H9 (cell line): Measurements from ENCODE around the gene PBX4. TPM values are rescaled to one million over a fixed set of nuclear protein-coding genes. Genes with fewer than 3 reads are reported as not detected.

Source experiments
- DNase-seq: peaks from one replicate; pipeline ENCODE4 v3.0.0-alpha.2; 2017
- H2AFZ ChIP-seq: one replicate; pipeline ENCODE4 v1.6.1; 2013; ENCODE audit warnings: mild to moderate bottlenecking, low read length, control low read depth, moderate library complexity
- H2AK5ac ChIP-seq: 2 replicates; pipeline ENCODE4 v1.6.1; 2013; ENCODE audit warnings: low read length, control low read depth, mixed read lengths; ENCODE audit not compliant: insufficient read length
- H2BK120ac ChIP-seq: one replicate; pipeline ENCODE4 v1.6.1; 2013; ENCODE audit warnings: low read depth, mild to moderate bottlenecking, low read length, control low read depth, inconsistent platforms; ENCODE audit not compliant: poor library complexity, severe bottlenecking
- H2BK12ac ChIP-seq: 2 replicates; pipeline ENCODE4 v1.6.1; 2013; ENCODE audit warnings: low read length, control low read depth, mixed read lengths, low read depth; ENCODE audit not compliant: insufficient read length
- H2BK15ac ChIP-seq: 2 replicates; pipeline ENCODE4 v1.6.1; 2013; ENCODE audit warnings: low read depth, low read length, control low read depth
- H2BK20ac ChIP-seq: one replicate; pipeline ENCODE4 v1.6.1; 2013; ENCODE audit warnings: low read depth, mild to moderate bottlenecking, low read length, control low read depth, inconsistent platforms; ENCODE audit not compliant: poor library complexity, severe bottlenecking
- H2BK5ac ChIP-seq: 2 replicates; pipeline ENCODE4 v1.6.1; 2013; ENCODE audit warnings: low read length, control low read depth, mixed read lengths; ENCODE audit not compliant: insufficient read length
- H3K14ac ChIP-seq: 2 replicates; pipeline ENCODE4 v1.6.1; 2013; ENCODE audit warnings: low read length, control low read depth; ENCODE audit not compliant: insufficient read depth
- H3K18ac ChIP-seq: 2 replicates; pipeline ENCODE4 v1.6.1; 2013; ENCODE audit warnings: low read depth, mild to moderate bottlenecking, mixed read lengths, low read length, control low read depth; ENCODE audit not compliant: insufficient read length
- H3K23ac ChIP-seq: 2 replicates; pipeline ENCODE4 v1.6.1; 2013; ENCODE audit warnings: low read length, control low read depth, mixed read lengths, low read depth; ENCODE audit not compliant: insufficient read length
- H3K23me2 ChIP-seq: 2 replicates; pipeline ENCODE4 v1.6.1; 2013; ENCODE audit warnings: low read depth, mild to moderate bottlenecking, mixed read lengths, low read length, control low read depth; ENCODE audit not compliant: insufficient read length, poor library complexity, severe bottlenecking
- H3K27ac ChIP-seq: 2 replicates; pipeline ENCODE4 v1.5.1; 2013; ENCODE audit warnings: low read length, control low read depth, mixed read lengths, low read depth; ENCODE audit not compliant: insufficient read length
- H3K27me3 ChIP-seq: 2 replicates; pipeline ENCODE4 v1.6.1; 2013; ENCODE audit warnings: low read length, control low read depth, inconsistent platforms; ENCODE audit not compliant: insufficient read depth
- H3K4ac ChIP-seq: 2 replicates; pipeline ENCODE4 v1.6.1; 2013; ENCODE audit warnings: low read depth, mild to moderate bottlenecking, control low read depth, inconsistent platforms, low read length, moderate library complexity
- H3K4me1 ChIP-seq: 2 replicates; pipeline ENCODE4 v1.6.1; 2013; ENCODE audit warnings: low read length, control low read depth, inconsistent platforms; ENCODE audit not compliant: insufficient read depth
- H3K4me2 ChIP-seq: 2 replicates; pipeline ENCODE4 v1.6.1; 2013; ENCODE audit warnings: low read length, control low read depth, mixed read lengths; ENCODE audit not compliant: insufficient read length, insufficient read depth
- H3K56ac ChIP-seq: 2 replicates; pipeline ENCODE4 v1.6.1; 2013; ENCODE audit warnings: low read depth, mild to moderate bottlenecking, mixed read lengths, low read length, control low read depth; ENCODE audit not compliant: insufficient read length
- H3K79me1 ChIP-seq: 2 replicates; pipeline ENCODE4 v1.6.1; 2013; ENCODE audit warnings: low read depth, mild to moderate bottlenecking, moderate library complexity, low read length, control low read depth, inconsistent platforms; ENCODE audit not compliant: insufficient read depth, poor library complexity, severe bottlenecking
- H3K79me2 ChIP-seq: 2 replicates; pipeline ENCODE4 v1.6.1; 2013; ENCODE audit warnings: low read length, control low read depth, inconsistent platforms; ENCODE audit not compliant: insufficient read depth
- H3K9ac ChIP-seq: 2 replicates; pipeline ENCODE4 v1.6.1; 2013; ENCODE audit warnings: low read length, control low read depth, mixed read lengths; ENCODE audit not compliant: insufficient read length; ENCODE audit errors: extremely low read depth
- H3K9me3 ChIP-seq: one replicate; pipeline ENCODE4 v1.6.1; 2013; ENCODE audit warnings: low read depth, low read length, inconsistent platforms; ENCODE audit not compliant: control insufficient read depth
- H3T11ph ChIP-seq: one replicate; pipeline ENCODE4 v1.6.1; 2013; ENCODE audit warnings: mild to moderate bottlenecking, low read length, control low read depth, inconsistent platforms
- H4K20me1 ChIP-seq: one replicate; pipeline ENCODE4 v1.6.1; 2013; ENCODE audit not compliant: control insufficient read depth, insufficient read length, insufficient read depth
- H4K5ac ChIP-seq: 2 replicates; pipeline ENCODE4 v1.6.1; 2013; ENCODE audit warnings: low read depth, mild to moderate bottlenecking, mixed read lengths, low read length, control low read depth; ENCODE audit not compliant: insufficient read length
- H4K8ac ChIP-seq: replicated peaks from 2 replicates; pipeline ENCODE4 v1.6.1; 2013; ENCODE audit warnings: low read length, control low read depth, mixed read lengths, low read depth; ENCODE audit not compliant: insufficient read length
- H4K91ac ChIP-seq: 2 replicates; pipeline ENCODE4 v1.6.1; 2013; ENCODE audit warnings: low read depth, mild to moderate bottlenecking, moderate library complexity, mixed read lengths, low read length, control low read depth; ENCODE audit not compliant: insufficient read length
- H3K27ac Mint-ChIP-seq, 3 experiments: 2 replicates in 2 of 3; 3 replicates in 1 of 3; pipeline ENCODE4 v1.8.0; 2020 to 2021; ENCODE audit warnings: mixed read lengths in 3 of 3, mild to moderate bottlenecking in 1 of 3, moderate library complexity in 1 of 3
- H3K27me3 Mint-ChIP-seq: 2 replicates; pipeline ENCODE4 v1.8.0; 2021; ENCODE audit warnings: low read depth, mild to moderate bottlenecking, moderate library complexity, mixed read lengths
- H3K36me3 Mint-ChIP-seq, 3 experiments: 2 replicates in 2 of 3; 3 replicates in 1 of 3; pipeline ENCODE4 v1.8.0; 2020 to 2021; ENCODE audit warnings: low read depth in 3 of 3, mixed read lengths in 3 of 3; ENCODE audit not compliant: insufficient read depth in 1 of 3
- H3K4me1 Mint-ChIP-seq, 2 experiments: 2 replicates each; pipeline ENCODE4 v1.8.0; 2020; ENCODE audit warnings: mixed read lengths in 2 of 2
- H3K4me3 Mint-ChIP-seq, 2 experiments: 2 replicates in 1 of 2; 3 replicates in 1 of 2; pipeline ENCODE4 v1.8.0; 2020 to 2021; ENCODE audit warnings: mild to moderate bottlenecking in 2 of 2, mixed read lengths in 2 of 2, moderate library complexity in 1 of 2
- H3K9me3 Mint-ChIP-seq, 2 experiments: 2 replicates in 1 of 2; 3 replicates in 1 of 2; pipeline ENCODE4 v1.8.0; 2020; ENCODE audit warnings: mild to moderate bottlenecking in 2 of 2, mixed read lengths in 2 of 2, moderate library complexity in 1 of 2
- WGBS: extraction: QIAGEN DNeasy Blood & Tissue Kit; methylation state at CpG from one replicate; pipeline ENCODE4 v1.1.7; 2013; ENCODE audit warnings: missing lambda C conversion rate, low lambda C conversion rate, mixed read lengths; ENCODE audit not compliant: insufficient read length; ENCODE audit errors: extremely low coverage; 5-methylcytosine and 5-hydroxymethylcytosine counted together
- total RNA-seq: library from RNA; stranded (reverse); gene quantifications from 2 replicates; pipeline ENCODE4 v1.2.1, GENCODE V29; 2021
- TF ChIP-seq, protein P1 (sequence below): fragments of 200-600 bp; sonication (generic); conservative IDR thresholded peaks from 3 replicates; pipeline ENCODE4 v1.8.0; 2021; ENCODE audit warnings: antibody characterized with exemption, mild to moderate bottlenecking

Gene PBX4
- total RNA-seq, 1 experiment from 2014 or later = 3.3 TPM

DNA sequence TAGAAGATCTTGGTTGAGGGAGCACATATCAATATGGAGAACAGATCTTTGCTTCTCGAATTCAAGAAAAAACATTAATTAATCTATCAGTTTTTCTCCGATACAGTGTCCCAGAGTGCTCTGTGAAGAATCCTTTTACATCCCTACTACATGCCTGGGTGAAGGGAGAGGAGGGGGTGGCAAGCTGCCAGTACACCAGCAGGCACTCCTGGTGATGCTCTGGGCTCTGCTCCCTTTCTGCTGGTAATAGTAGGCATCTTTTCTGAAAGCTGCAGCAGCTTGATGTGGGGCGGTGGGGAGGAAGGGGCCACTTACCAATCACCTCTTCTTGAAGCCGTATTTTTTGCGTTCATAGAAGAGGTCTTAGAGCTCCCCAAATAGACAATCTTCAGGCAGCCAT lies 30.7 kb downstream of the PBX4 start:
- WGBS = no CpG with 5 or more reads among the region's 5 CpGs
- H2BK20ac ChIP-seq = no peak overlapping the region

More for the DNA sequence above, 30.7 kb downstream of the PBX4 start:
- Histone ChIP-seq H4K8ac (no peak overlapping the region), H2AFZ (no peak overlapping the region), H3K23me2 (no peaks in the 10 kb centered on the region), H2BK15ac (no peak overlapping the region), H3K9me3 (no peaks in the 10 kb centered on the region), H3T11ph (no peak overlapping the region), H4K91ac (no peak overlapping the region), H2AK5ac (no peak overlapping the region), H3K79me1 (no peaks in the 10 kb centered on the region), H3K27me3 (no peaks in the 10 kb centered on the region), H4K5ac (no peak overlapping the region), H3K4me1 (peaks cover 10% of the 10 kb centered on the region; the same call in 1 of the 2 replicates), H3K27ac (no peak overlapping the region), H2BK5ac (no peak overlapping the region), H3K56ac (no peak overlapping the region), H3K23ac (no peak overlapping the region), H3K4me2 (no peak overlapping the region), H2BK12ac (no peak overlapping the region), H3K4ac (no peak overlapping the region), H3K9ac (no peak overlapping the region), H3K79me2 (no peaks in the 10 kb centered on the region), H3K14ac (no peak overlapping the region), H4K20me1 (no peaks in the 10 kb centered on the region), H3K18ac (no peak overlapping the region), H2BK120ac (no peak overlapping the region)
- Mint-ChIP-seq H3K9me3 (no peaks in the 10 kb centered on the region; a peak in 1 of 5 replicates), H3K4me3 (no peak overlapping the region), H3K36me3 (no peaks in the 10 kb centered on the region), H3K27ac (no peak overlapping the region), H3K27me3 (no peaks in the 10 kb centered on the region), H3K4me1 (peaks cover 14 to 16% of the 10 kb centered on the region in 2 experiments)
- DNase-seq = no peak
- TF ChIP-seq, protein P1, sequence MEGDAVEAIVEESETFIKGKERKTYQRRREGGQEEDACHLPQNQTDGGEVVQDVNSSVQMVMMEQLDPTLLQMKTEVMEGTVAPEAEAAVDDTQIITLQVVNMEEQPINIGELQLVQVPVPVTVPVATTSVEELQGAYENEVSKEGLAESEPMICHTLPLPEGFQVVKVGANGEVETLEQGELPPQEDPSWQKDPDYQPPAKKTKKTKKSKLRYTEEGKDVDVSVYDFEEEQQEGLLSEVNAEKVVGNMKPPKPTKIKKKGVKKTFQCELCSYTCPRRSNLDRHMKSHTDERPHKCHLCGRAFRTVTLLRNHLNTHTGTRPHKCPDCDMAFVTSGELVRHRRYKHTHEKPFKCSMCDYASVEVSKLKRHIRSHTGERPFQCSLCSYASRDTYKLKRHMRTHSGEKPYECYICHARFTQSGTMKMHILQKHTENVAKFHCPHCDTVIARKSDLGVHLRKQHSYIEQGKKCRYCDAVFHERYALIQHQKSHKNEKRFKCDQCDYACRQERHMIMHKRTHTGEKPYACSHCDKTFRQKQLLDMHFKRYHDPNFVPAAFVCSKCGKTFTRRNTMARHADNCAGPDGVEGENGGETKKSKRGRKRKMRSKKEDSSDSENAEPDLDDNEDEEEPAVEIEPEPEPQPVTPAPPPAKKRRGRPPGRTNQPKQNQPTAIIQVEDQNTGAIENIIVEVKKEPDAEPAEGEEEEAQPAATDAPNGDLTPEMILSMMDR = no peak
